Subcutaneous adipose tissue (tissue), 4 donors: ENCODE measurements around the gene SLC22A7. TPM values are rescaled to one million over a fixed set of nuclear protein-coding genes. Genes with fewer than 3 reads are reported as not detected.

ENCODE experiments used
- total RNA-seq, 4 donors: library from RNA; depleted of rRNA; stranded (reverse); fragments of >200 nt; gene quantifications; one replicate each; pipeline ENCODE4 v1.1.0, GENCODE V29; 2016
- TF ChIP-seq, protein P1 (sequence below): fragments of 450-650 bp; IDR thresholded peaks from one replicate; pipeline ENCODE4 v1.5.1; 2016; ENCODE audit warnings: low read depth, mild to moderate bottlenecking, control low read depth, antibody characterized with exemption, moderate library complexity

SLC22A7 gene
- total RNA-seq, 4 donors from 2014 or later = not detected

DNA sequence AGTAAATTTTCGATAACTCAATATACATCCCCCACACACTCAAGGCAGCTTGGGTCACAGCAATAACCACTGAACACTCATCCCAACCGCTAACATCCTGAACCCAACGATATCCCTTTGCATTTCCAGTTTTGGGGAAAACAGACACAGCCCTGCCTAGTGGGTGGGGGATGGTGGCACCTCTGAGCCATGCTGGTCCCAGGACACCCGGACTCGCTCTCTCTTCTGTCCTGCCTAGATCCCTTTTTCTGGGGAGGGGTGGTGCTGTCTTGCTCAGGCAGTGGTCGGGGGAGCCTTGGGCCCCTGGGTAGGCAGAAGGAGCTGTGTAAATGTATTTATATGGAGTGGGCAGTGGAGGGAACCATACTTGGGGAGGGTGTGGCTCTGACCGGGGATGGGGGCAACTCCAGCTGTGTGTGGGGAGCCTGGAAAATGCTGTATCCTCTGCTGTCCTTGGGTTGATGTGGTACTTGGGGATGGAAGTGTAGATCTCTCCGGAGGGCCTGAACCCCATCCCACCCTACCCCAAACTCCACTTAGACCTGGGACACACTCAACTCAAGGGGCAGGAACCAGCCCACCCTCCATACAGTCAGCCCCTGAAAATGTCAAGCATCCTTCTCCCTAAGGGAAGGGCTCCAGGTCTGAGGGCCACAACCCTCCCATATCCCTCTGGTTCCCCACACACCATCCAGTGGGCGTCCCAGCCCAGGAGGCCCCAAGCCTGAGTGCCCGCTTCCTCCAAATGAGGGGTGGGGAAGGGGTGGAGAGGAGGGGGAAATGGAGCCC, 23.7 kb upstream of the SLC22A7 start:
- TF ChIP-seq, protein P1, sequence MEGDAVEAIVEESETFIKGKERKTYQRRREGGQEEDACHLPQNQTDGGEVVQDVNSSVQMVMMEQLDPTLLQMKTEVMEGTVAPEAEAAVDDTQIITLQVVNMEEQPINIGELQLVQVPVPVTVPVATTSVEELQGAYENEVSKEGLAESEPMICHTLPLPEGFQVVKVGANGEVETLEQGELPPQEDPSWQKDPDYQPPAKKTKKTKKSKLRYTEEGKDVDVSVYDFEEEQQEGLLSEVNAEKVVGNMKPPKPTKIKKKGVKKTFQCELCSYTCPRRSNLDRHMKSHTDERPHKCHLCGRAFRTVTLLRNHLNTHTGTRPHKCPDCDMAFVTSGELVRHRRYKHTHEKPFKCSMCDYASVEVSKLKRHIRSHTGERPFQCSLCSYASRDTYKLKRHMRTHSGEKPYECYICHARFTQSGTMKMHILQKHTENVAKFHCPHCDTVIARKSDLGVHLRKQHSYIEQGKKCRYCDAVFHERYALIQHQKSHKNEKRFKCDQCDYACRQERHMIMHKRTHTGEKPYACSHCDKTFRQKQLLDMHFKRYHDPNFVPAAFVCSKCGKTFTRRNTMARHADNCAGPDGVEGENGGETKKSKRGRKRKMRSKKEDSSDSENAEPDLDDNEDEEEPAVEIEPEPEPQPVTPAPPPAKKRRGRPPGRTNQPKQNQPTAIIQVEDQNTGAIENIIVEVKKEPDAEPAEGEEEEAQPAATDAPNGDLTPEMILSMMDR = no peak

DNA sequence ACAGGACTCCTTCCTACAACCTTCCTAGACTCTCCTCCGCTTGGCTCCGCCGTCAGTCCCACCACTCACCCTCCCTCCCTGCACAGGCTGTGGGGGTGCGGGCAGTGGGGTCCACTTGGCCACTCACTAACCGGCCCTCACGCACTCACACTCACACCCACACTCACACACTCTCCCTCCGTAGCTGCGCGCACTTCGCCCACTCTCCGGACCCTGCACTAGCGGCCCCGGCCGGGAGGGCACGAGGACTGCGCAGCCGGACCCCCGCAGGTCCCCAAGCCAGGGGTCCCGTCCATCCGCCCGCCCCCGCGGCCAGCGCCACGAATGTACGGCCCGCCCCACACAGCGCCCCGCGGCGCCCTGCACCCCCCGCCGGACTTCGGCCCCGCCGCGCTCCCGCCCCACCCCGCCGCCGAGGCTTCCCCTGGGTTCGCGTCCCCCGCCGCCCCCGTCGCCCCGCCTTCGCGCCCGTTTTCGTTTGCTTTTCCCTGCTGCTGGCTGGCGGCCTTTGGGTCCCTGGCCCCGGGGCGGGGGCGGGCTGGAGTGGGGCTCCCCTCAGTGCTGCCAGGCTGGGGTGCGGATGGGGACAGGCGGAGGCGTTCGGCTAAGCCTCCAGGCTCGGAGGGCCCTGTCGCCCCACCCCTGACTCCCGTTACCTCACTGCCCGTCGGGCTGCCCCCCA, 23.0 kb upstream of the SLC22A7 start:
- TF ChIP-seq, protein P1 = no peak

DNA sequence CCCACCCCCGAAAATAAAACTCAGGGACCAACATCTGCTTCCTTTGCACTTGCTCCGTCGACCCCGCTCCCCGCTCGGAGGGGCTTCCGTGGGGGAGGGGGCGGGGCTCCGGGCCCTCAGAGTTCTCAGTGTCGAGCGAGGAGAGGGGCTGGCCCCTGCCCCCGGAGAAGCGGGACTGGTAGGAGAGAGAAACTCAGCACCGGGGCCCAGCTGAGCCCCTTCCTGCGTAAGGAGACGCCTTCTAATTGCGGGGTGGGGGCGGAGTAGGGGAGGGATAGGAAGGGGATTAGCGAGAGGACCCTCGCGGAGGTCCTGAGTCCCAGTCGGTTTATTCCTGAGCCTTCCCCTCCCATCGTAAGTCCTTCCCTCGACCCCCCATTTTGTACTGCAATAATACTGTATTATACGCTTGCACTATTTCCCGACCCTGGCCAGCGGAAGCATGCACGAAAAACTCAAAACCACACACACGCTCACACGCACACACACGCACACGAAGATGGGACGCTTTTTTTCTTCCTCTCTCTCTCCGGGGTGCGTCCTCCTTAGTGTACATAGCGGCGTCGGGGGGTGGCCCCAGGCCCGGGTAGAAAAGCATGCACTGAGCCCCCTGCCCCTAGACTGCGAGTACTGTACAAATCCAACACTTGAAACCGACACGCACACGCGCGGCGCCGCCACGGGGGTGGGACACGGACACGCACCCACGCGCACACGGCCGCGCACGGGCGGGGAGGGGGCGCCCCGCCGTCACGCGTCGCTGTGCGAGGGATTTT, 22.1 kb upstream of the SLC22A7 start:
- TF ChIP-seq, protein P1 = no peak

DNA sequence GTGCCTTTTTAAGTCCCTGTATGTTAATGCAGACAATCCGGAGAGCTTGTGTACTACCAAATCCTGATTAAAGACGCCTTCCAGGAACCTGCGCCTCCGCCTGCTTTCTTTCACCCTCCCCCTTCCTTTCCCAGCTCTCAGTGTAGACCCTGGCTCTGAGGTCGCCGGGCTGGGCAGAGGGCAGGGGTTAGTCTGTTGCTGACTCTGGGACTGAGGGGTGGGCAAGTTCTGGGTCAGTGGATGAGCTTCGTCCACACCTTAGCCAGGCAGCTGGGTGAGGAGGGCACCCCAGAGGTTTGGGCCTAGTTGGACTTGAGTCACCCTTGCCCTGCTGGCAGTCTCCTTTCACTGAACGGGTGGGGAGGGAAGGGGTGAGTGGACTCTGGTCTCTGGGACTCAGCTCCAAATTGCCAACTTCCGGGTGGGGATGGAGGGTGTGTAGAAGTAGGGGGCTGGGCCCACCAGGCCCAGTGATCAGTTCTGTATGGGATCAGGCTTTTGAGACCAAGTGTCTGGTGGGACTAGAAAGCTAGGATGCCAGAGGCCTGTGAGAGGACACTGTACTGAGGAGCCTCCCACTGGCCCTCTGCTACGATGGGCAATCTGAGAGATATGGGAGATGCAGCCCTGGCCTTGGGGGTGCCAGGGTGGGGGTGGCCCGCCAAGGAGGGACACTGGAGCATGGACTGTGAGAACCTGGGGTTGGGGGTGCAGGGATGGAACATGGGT, 21.3 kb upstream of the SLC22A7 start:
- TF ChIP-seq, protein P1 = no peak

DNA sequence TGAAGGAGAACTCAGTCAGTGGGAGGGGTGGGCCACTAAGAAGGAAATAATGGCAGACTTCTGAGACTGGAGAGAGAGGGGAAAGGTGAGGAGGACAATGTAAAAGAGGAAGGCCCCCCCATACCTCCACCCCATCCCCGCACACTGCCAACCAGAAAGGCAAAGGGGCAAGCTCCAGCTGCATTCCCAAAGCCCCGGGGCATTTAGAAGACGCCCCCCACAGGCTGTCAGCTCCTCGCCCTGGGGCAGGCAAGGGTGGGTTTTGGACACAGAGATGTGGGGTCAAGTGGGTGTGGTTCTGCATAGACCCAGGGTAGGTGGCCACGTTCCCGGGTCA, 20.8 kb upstream of the SLC22A7 start:
- TF ChIP-seq, protein P1 = no peak

DNA sequence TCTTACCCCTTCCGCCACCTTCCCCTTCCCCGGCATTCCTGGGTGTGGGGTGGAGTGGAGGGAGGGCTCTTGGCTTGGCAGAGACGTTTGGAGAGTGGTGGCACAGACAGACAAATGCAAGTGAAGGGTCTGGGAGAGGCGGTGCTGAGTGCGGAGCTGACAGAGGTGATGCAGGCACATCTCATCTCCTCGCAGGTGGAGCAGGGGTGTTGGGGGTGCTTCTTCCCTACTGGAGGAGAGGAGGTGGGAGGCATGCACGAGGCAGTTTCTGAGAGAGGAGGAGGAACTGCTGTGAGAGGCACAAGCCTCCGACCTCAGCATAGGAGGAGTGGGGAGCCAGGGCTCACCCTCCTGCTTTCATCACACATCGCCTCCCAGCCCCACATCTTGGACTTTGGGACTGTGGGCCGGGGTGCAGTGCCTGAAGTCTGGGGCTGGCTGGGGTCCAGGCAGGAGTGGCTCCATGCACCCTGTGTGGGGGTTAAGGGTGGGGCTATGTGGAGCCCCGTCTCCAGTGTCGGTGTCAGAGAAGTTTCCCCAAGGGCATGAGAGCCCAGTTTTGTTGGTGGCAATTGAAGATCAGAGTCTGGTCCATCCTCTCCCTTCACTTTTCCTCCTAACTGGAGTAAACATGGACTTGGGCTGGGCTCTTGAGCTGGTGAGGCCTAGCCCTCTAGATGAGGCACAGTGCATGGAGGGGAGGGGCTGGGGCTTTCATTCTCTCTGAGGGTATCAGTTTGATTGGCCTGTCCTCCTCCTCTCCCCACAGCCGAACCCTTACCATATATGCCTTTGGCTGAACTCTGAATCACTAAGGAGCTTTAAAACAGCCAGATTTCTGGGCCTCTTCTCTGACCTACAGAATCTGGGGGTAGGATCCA, 20.2 kb upstream of the SLC22A7 start:
- TF ChIP-seq, protein P1 = no peak
